HepG2 (cell line): ENCODE results near the gene COQ8B. TPM values are rescaled to one million over a fixed set of nuclear protein-coding genes. Genes with fewer than 3 reads are reported as not detected.
A peak's percentile ranks its signal among the peaks of the same experiment; 100 is the strongest.

Experiments used
- ASH2L ChIP-seq: fragments of 300-600, 200-600 bp; sonication (generic); IDR thresholded peaks from 2 replicates; pipeline ENCODE4 v1.7.0; 2017; ENCODE audit warnings: low read depth, mild to moderate bottlenecking, moderate library complexity, mixed read lengths, low read length; ENCODE audit not compliant: insufficient read length
- CEBPB ChIP-seq: IDR thresholded peaks from 2 replicates; pipeline ENCODE4 v1.6.1; 2011; ENCODE audit warnings: low read depth, low read length, improper control_type of control experiment, borderline replicate concordance
- CREB1 ChIP-seq, 2 experiments: fragments of 450-650 bp in 1 of 2; IDR thresholded peaks; 2 replicates each; pipeline ENCODE4 v1.6.1; 2016 to 2017; ENCODE audit warnings: control low read depth in 1 of 2, mild to moderate bottlenecking in 1 of 2, missing compliant biosample characterization in 1 of 2, missing genetic modification characterization in 1 of 2
- ELF4 ChIP-seq: sonication (generic); formaldehyde crosslinking; IDR thresholded peaks from 2 replicates; pipeline ENCODE4 v1.5.0; 2020; ENCODE audit warnings: missing genetic modification reagents, mild to moderate bottlenecking, moderate library complexity, borderline replicate concordance
- HNF4G ChIP-seq, 2 experiments: sonication (generic) in 1 of 2; formaldehyde crosslinking in 1 of 2; IDR thresholded peaks; 2 replicates each; pipeline versions ENCODE4 v1.4.0 to v1.6.1; 2011 to 2020; ENCODE audit warnings: borderline replicate concordance in 2 of 2, low read depth in 2 of 2, mild to moderate bottlenecking in 2 of 2, low read length in 1 of 2, missing genetic modification reagents in 1 of 2, moderate library complexity in 1 of 2
- KLF6 ChIP-seq: IDR thresholded peaks from 2 replicates; pipeline ENCODE4 v1.8.0; 2016; ENCODE audit warnings: missing biosample characterization, missing genetic modification reagents
- MYC ChIP-seq: sonication (generic); formaldehyde crosslinking; IDR thresholded peaks from 2 replicates; pipeline ENCODE4 v1.9.0; 2021; ENCODE audit warnings: missing genetic modification reagents, borderline replicate concordance
- ZNF225 ChIP-seq: sonication (generic); formaldehyde crosslinking; IDR thresholded peaks from 2 replicates; pipeline ENCODE4 v1.4.0; 2020; ENCODE audit warnings: mild to moderate bottlenecking, missing genetic modification reagents
- ZNF230 ChIP-seq: sonication (generic); formaldehyde crosslinking; IDR thresholded peaks from 2 replicates; pipeline ENCODE4 v1.4.0; 2020; ENCODE audit warnings: mild to moderate bottlenecking, missing genetic modification reagents
- ZNF335 ChIP-seq: sonication (generic); formaldehyde crosslinking; IDR thresholded peaks from 2 replicates; pipeline ENCODE4 v1.4.0; 2020; ENCODE audit warnings: missing genetic modification reagents
- ZNF446 ChIP-seq: sonication (generic); formaldehyde crosslinking; IDR thresholded peaks from 2 replicates; pipeline ENCODE4 v1.5.0; 2020; ENCODE audit warnings: mild to moderate bottlenecking, missing genetic modification reagents
- polyA plus RNA-seq, 8 experiments: library from polyadenylated mRNA; depleted of rRNA in 3 of 8; stranded (reverse) in 7 of 8; unstranded in 1 of 8; fragments of >200 nt; fragmentation: Illumina TruSeq in 4 of 8; extraction: Trizol in 4 of 8; gene quantifications; 2 replicates each; pipeline versions ENCODE4 v1.2.1 to v1.2.3, GENCODE V29; 2011 to 2016; ENCODE audit warnings: low read depth in 4 of 8, missing spikeins in 1 of 8, mixed read lengths in 1 of 8; ENCODE audit not compliant: insufficient read depth in 1 of 8
- total RNA-seq, 5 experiments: library from RNA; depleted of rRNA; stranded (reverse); fragments of >200 nt; fragmentation: Illumina TruSeq; extraction: Trizol; gene quantifications; 2 replicates each; pipeline ENCODE4 v1.2.3, GENCODE V29; 2016; ENCODE audit warnings: low read depth in 1 of 5
- TF ChIP-seq, protein P1 (sequence below): sonication (generic); formaldehyde crosslinking; IDR thresholded peaks from 2 replicates; pipeline ENCODE4 v1.8.1; 2023; ENCODE audit warnings: mild to moderate bottlenecking, inconsistent platforms, moderate library complexity, missing genetic modification reagents, borderline replicate concordance
- TF ChIP-seq, protein P2 (sequence below): sonication (generic); formaldehyde crosslinking; conservative IDR thresholded peaks from 2 replicates; pipeline ENCODE4 v1.8.0; 2022; ENCODE audit warnings: mild to moderate bottlenecking, moderate library complexity, missing genetic modification reagents
- TF ChIP-seq, protein P3 (sequence below), 2 experiments: sonication (generic) in 1 of 2; formaldehyde crosslinking in 1 of 2; IDR thresholded peaks; 2 replicates each; pipeline versions ENCODE4 v1.6.1 to v1.9.0; 2014 to 2022; ENCODE audit warnings: antibody characterized with exemption in 1 of 2, borderline replicate concordance in 1 of 2, inconsistent platforms in 1 of 2, low read depth in 1 of 2, missing genetic modification reagents in 1 of 2
- TF ChIP-seq, protein P4 (sequence below): sonication (generic); formaldehyde crosslinking; IDR thresholded peaks from 2 replicates; pipeline ENCODE4 v1.8.0; 2022; ENCODE audit warnings: mild to moderate bottlenecking, missing genetic modification reagents
- TF ChIP-seq, protein P5 (sequence below): sonication (generic); formaldehyde crosslinking; IDR thresholded peaks from 2 replicates; pipeline ENCODE4 v1.8.1; 2023; ENCODE audit warnings: mild to moderate bottlenecking, missing genetic modification reagents

Gene COQ8B
- total and polyA plus RNA-seq, 2 of the 13 experiments (the other 11 are each of a cell fraction or from before 2014, with no cell fraction given), result 12.3 to 17.2 TPM

DNA sequence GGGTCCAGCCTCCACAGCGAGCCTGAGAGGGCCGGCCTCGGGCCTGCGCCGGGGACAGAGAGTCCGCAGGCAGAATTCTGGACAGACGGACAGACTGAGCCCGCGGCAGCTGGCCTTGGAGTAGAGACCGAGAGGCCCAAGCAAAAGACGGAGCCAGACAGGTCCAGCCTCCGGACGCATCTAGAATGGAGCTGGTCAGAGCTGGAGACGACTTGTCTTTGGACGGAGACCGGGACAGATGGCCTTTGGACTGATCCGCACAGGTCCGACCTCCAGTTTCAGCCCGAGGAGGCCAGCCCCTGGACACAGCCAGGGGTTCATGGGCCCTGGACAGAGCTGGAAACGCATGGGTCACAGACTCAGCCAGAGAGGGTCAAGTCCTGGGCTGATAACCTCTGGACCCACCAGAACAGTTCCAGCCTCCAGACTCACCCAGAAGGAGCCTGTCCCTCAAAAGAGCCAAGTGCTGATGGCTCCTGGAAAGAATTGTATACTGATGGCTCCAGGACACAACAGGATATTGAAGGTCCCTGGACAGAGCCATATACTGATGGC, 716 bp upstream of the COQ8B start (continued):
- TF ChIP-seq CREB1 (IDR thresholded peaks at IDR 0.05), result no peak
- TF ChIP-seq CREB1 (CRISPR knock-in tag; IDR thresholded peaks at IDR 0.05), result no peak
- no peak for TF ChIP-seq CEBPB
- TF ChIP-seq KLF6 (CRISPR knock-in tag), result no peak
- TF ChIP-seq ZNF225, result no peak
- peak; percentile 35 for TF ChIP-seq ASH2L
- TF ChIP-seq, protein P1, sequence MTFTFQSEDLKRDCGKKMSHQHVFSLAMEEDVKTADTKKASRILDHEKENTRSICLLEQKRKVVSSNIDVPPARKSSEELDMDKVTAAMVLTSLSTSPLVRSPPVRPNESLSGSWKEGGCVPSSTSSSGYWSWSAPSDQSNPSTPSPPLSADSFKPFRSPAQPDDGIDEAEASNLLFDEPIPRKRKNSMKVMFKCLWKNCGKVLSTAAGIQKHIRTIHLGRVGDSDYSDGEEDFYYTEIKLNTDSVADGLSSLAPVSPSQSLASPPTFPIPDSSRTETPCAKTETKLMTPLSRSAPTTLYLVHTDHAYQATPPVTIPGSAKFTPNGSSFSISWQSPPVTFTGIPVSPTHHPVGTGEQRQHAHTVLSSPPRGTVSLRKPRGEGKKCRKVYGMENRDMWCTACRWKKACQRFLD (CRISPR knock-in tag), result 0 out of 2 replicates have a peak, but pooled peaks have one; percentile 2
- TF ChIP-seq ELF4 (CRISPR knock-in tag), result no peak
- TF ChIP-seq HNF4G (IDR thresholded peaks at IDR 0.05; ENCODE audit: borderline replicate concordance, low read depth, low read length), result peak; percentile 20; the same call in 1 of the 2 replicates
- no peak for TF ChIP-seq HNF4G (CRISPR knock-in tag; IDR thresholded peaks at IDR 0.05; ENCODE audit: borderline replicate concordance, low read depth)
- TF ChIP-seq ZNF335 (CRISPR knock-in tag), result 0 out of 2 replicates have a peak, but pooled peaks have one; percentile 0
- TF ChIP-seq, protein P2, sequence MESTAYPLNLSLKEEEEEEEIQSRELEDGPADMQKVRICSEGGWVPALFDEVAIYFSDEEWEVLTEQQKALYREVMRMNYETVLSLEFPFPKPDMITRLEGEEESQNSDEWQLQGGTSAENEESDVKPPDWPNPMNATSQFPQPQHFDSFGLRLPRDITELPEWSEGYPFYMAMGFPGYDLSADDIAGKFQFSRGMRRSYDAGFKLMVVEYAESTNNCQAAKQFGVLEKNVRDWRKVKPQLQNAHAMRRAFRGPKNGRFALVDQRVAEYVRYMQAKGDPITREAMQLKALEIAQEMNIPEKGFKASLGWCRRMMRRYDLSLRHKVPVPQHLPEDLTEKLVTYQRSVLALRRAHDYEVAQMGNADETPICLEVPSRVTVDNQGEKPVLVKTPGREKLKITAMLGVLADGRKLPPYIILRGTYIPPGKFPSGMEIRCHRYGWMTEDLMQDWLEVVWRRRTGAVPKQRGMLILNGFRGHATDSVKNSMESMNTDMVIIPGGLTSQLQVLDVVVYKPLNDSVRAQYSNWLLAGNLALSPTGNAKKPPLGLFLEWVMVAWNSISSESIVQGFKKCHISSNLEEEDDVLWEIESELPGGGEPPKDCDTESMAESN (CRISPR knock-in tag), result peak; percentile 11; the same call in 1 of the 2 replicates
- TF ChIP-seq MYC (CRISPR knock-in tag), result no peak
- TF ChIP-seq, protein P3, sequence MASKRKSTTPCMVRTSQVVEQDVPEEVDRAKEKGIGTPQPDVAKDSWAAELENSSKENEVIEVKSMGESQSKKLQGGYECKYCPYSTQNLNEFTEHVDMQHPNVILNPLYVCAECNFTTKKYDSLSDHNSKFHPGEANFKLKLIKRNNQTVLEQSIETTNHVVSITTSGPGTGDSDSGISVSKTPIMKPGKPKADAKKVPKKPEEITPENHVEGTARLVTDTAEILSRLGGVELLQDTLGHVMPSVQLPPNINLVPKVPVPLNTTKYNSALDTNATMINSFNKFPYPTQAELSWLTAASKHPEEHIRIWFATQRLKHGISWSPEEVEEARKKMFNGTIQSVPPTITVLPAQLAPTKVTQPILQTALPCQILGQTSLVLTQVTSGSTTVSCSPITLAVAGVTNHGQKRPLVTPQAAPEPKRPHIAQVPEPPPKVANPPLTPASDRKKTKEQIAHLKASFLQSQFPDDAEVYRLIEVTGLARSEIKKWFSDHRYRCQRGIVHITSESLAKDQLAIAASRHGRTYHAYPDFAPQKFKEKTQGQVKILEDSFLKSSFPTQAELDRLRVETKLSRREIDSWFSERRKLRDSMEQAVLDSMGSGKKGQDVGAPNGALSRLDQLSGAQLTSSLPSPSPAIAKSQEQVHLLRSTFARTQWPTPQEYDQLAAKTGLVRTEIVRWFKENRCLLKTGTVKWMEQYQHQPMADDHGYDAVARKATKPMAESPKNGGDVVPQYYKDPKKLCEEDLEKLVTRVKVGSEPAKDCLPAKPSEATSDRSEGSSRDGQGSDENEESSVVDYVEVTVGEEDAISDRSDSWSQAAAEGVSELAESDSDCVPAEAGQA (IDR thresholded peaks at IDR 0.05; ENCODE audit: low read depth), result no peak
- TF ChIP-seq, protein P3 (CRISPR knock-in tag; IDR thresholded peaks at IDR 0.05; ENCODE audit: borderline replicate concordance), result 0 out of 2 replicates have a peak, but pooled peaks have one; percentile 32
- no peak for TF ChIP-seq ZNF230 (CRISPR knock-in tag)
- TF ChIP-seq ZNF446, result 0 out of 2 replicates have a peak, but pooled peaks have one; percentile 16
- TF ChIP-seq, protein P4, sequence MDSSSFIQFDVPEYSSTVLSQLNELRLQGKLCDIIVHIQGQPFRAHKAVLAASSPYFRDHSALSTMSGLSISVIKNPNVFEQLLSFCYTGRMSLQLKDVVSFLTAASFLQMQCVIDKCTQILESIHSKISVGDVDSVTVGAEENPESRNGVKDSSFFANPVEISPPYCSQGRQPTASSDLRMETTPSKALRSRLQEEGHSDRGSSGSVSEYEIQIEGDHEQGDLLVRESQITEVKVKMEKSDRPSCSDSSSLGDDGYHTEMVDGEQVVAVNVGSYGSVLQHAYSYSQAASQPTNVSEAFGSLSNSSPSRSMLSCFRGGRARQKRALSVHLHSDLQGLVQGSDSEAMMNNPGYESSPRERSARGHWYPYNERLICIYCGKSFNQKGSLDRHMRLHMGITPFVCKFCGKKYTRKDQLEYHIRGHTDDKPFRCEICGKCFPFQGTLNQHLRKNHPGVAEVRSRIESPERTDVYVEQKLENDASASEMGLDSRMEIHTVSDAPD (CRISPR knock-in tag), result no peak
- TF ChIP-seq, protein P5, sequence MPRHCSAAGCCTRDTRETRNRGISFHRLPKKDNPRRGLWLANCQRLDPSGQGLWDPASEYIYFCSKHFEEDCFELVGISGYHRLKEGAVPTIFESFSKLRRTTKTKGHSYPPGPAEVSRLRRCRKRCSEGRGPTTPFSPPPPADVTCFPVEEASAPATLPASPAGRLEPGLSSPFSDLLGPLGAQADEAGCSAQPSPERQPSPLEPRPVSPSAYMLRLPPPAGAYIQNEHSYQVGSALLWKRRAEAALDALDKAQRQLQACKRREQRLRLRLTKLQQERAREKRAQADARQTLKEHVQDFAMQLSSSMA, result 0 out of 2 replicates have a peak, but pooled peaks have one; percentile 49
